Mucosa of stomach (tissue), 1 donor: ENCODE measurements around the gene TUBB4A.

Source experiments
- H3K27me3 ChIP-seq: one replicate; pipeline ENCODE4 v1.7.0; 2013; ENCODE audit warnings: mild to moderate bottlenecking, low read length; ENCODE audit not compliant: control insufficient read depth, insufficient read depth
- H3K36me3 ChIP-seq: one replicate; pipeline ENCODE4 v1.7.0; 2013; ENCODE audit warnings: low read length; ENCODE audit not compliant: control insufficient read depth, insufficient read depth
- H3K4me1 ChIP-seq: one replicate; pipeline ENCODE4 v1.7.0; 2013; ENCODE audit warnings: mild to moderate bottlenecking, low read length; ENCODE audit not compliant: control insufficient read depth, insufficient read depth
- H3K4me3 ChIP-seq: one replicate; pipeline ENCODE4 v1.7.0; 2013; ENCODE audit warnings: low read length
- H3K9ac ChIP-seq: one replicate; pipeline ENCODE4 v1.7.0; 2013; ENCODE audit warnings: mild to moderate bottlenecking, low read length, moderate library complexity
- H3K9me3 ChIP-seq: one replicate; pipeline ENCODE4 v1.7.0; 2013; ENCODE audit warnings: mild to moderate bottlenecking, low read length, moderate library complexity; ENCODE audit not compliant: control insufficient read depth
- donor health status: Pancreatic carcinoma.

TUBB4A gene

GRCh38 chr19:6467384-6467783 is 34.7 kb downstream of the TUBB4A start:
- no peak overlapping the region for H3K4me3 ChIP-seq
- no peak overlapping the region for H3K9ac ChIP-seq
- H3K27me3 ChIP-seq, result peaks cover 12% of the 10 kb centered on the region
- peaks cover 28% of the 10 kb centered on the region for H3K4me1 ChIP-seq
- no peaks in the 10 kb centered on the region for H3K36me3 ChIP-seq
- H3K9me3 ChIP-seq, result no peaks in the 10 kb centered on the region

GRCh38 chr19:6466526-6467248 is 35.4 kb downstream of the TUBB4A start:
- no peaks in the 10 kb centered on the region for H3K9me3 ChIP-seq
- H3K27me3 ChIP-seq, result peaks cover 12% of the 10 kb centered on the region
- H3K4me3 ChIP-seq, result no peak overlapping the region
- no peaks in the 10 kb centered on the region for H3K36me3 ChIP-seq
- peaks cover 34% of the 10 kb centered on the region for H3K4me1 ChIP-seq
- no peak overlapping the region for H3K9ac ChIP-seq

GRCh38 chr19:6465663-6466062 is 36.4 kb downstream of the TUBB4A start:
- Histone ChIP-seq H3K9me3 (no peaks in the 10 kb centered on the region), H3K4me3 (no peak overlapping the region), H3K9ac (peak overlapping the region; percentile 98), H3K27me3 (peaks cover 12% of the 10 kb centered on the region), H3K36me3 (no peaks in the 10 kb centered on the region), H3K4me1 (peaks cover 34% of the 10 kb centered on the region)

GRCh38 chr19:6465006-6465405 is 37.1 kb downstream of the TUBB4A start:
- peak overlapping the region; percentile 98 for H3K9ac ChIP-seq
- peak overlapping the region; percentile 72 for H3K4me3 ChIP-seq
- H3K27me3 ChIP-seq, result peaks cover 12% of the 10 kb centered on the region
- H3K36me3 ChIP-seq, result no peaks in the 10 kb centered on the region
- no peaks in the 10 kb centered on the region for H3K9me3 ChIP-seq
- H3K4me1 ChIP-seq, result peaks cover 34% of the 10 kb centered on the region

- peak within 1 kb of the TSS; percentile 72 for H3K4me3 ChIP-seq
- peaks cover 34% of the 10 kb centered on the region for H3K4me1 ChIP-seq
- H3K9me3 ChIP-seq, result no peaks in the 10 kb centered on the region
- H3K36me3 ChIP-seq, result no peaks in the 10 kb centered on the region
- peaks cover 12% of the 10 kb centered on the region for H3K27me3 ChIP-seq
- peak within 1 kb of the TSS; percentile 98 for H3K9ac ChIP-seq
Observed at GRCh38 chr19:6464070-6464873, 37.8 kb downstream of the TUBB4A start, which contains the start of gene CRB3. CRB3 (plus strand) TSS chr19:6464271; CDS start chr19:6464702, 431 bp downstream.

- Histone ChIP-seq H3K9ac (peak overlapping the region; percentile 81), H3K9me3 (no peaks in the 10 kb centered on the region), H3K27me3 (peaks cover 12% of the 10 kb centered on the region)
Observed at GRCh38 chr19:6460099-6460884, 41.8 kb downstream of the TUBB4A start.

GRCh38 chr19:6459262-6460098 is 42.6 kb downstream of the TUBB4A start, which contains the start of gene SLC25A23:
SLC25A23 (minus strand) TSS chr19:6459792; CDS start chr19:6459628, 164 bp downstream.
- peak within 1 kb of the TSS; percentile 95 for H3K4me3 ChIP-seq
- no peaks in the 10 kb centered on the region for H3K9me3 ChIP-seq
- H3K27me3 ChIP-seq, result peaks cover 7% of the 10 kb centered on the region
- peak within 1 kb of the TSS; percentile 81 for H3K9ac ChIP-seq
- H3K4me1 ChIP-seq, result peaks cover 29% of the 10 kb centered on the region
- H3K36me3 ChIP-seq, result no peaks in the 10 kb centered on the region

More at GRCh38 chr19:6460099-6460884, 41.8 kb downstream of the TUBB4A start:
- Histone ChIP-seq H3K4me3 (peak overlapping the region; percentile 95), H3K4me1 (peaks cover 32% of the 10 kb centered on the region), H3K36me3 (no peaks in the 10 kb centered on the region)

GRCh38 chr19:6458695-6459261 is 43.3 kb downstream of the TUBB4A start:
- no peaks in the 10 kb centered on the region for H3K36me3 ChIP-seq
- peak overlapping the region; percentile 59 for H3K9ac ChIP-seq

GRCh38 chr19:6457958-6458694 is 44.0 kb downstream of the TUBB4A start:
- Histone ChIP-seq H3K9ac (peak overlapping the region; percentile 59), H3K4me3 (no peak overlapping the region), H3K36me3 (no peaks in the 10 kb centered on the region)

More at GRCh38 chr19:6458695-6459261, 43.3 kb downstream of the TUBB4A start:
- Histone ChIP-seq H3K27me3 (peaks cover under 1% of the 10 kb centered on the region), H3K9me3 (no peaks in the 10 kb centered on the region), H3K4me1 (peaks cover 28% of the 10 kb centered on the region), H3K4me3 (peak overlapping the region; percentile 19)

GRCh38 chr19:6455924-6456323 is 46.2 kb downstream of the TUBB4A start:
- H3K4me3 ChIP-seq, result no peak overlapping the region
- H3K27me3 ChIP-seq, result no peaks in the 10 kb centered on the region
- no peaks in the 10 kb centered on the region for H3K9me3 ChIP-seq
- H3K4me1 ChIP-seq, result peaks cover 8% of the 10 kb centered on the region
- H3K9ac ChIP-seq, result no peak overlapping the region
- H3K36me3 ChIP-seq, result no peaks in the 10 kb centered on the region

More at GRCh38 chr19:6457958-6458694, 44.0 kb downstream of the TUBB4A start:
- no peaks in the 10 kb centered on the region for H3K27me3 ChIP-seq
- peaks cover 21% of the 10 kb centered on the region for H3K4me1 ChIP-seq
- no peaks in the 10 kb centered on the region for H3K9me3 ChIP-seq
